Mammary epithelial cell (primary cell): ENCODE results near the gene HLCS.

Experiments
- CTCF ChIP-seq, 2 donors: IDR thresholded peaks in 1 of 2; conservative IDR thresholded peaks in 1 of 2; 2 replicates each; pipeline ENCODE4 v1.5.1; 2011 to 2012; ENCODE audit warnings: inconsistent platforms in 2 of 2, low read length in 2 of 2, mild to moderate bottlenecking in 2 of 2, control low read depth in 1 of 2, low read depth in 1 of 2; ENCODE audit not compliant: insufficient read depth in 1 of 2; ENCODE audit errors: extremely low read depth in 1 of 2
- EZH2 ChIP-seq: IDR thresholded peaks from 2 replicates; pipeline ENCODE4 v1.6.1; 2012; ENCODE audit warnings: low read length, inconsistent platforms, borderline replicate concordance

- TF ChIP-seq CTCF (conservative IDR thresholded peaks at IDR 0.05 in 1 of 2, IDR thresholded peaks at IDR 0.05 in 1 of 2; ENCODE audit: extremely low read depth in 1 of 2, insufficient read depth in 1 of 2, low read depth in 1 of 2, low read length in 2 of 2) (no peak), EZH2 (no peak)
Observed at GRCh38 chr21:37008724-37009123, 42.3 kb upstream of the HLCS start.
